ENCODE data around the gene CYLD.

Gene CYLD

GRCh38 chr16:50741225-50741780 lies 583 bp upstream of the CYLD start:
- DNase-seq = no peak

- DNase-seq = no peak
Measured at GRCh38 chr16:50742576-50743200, 802 bp downstream of the CYLD start.

GRCh38 chr16:50743581-50744225 lies 1.8 kb downstream of the CYLD start:
- no peak for DNase-seq

- no peak for DNase-seq
Measured at GRCh38 chr16:50744881-50745280, 3.0 kb downstream of the CYLD start.

GRCh38 chr16:50745940-50746339 lies 4.1 kb downstream of the CYLD start:
- no peak for DNase-seq

GRCh38 chr16:50747207-50747956 lies 5.5 kb downstream of the CYLD start:
- peak; percentile 54 for DNase-seq

GRCh38 chr16:50751528-50751927 lies 9.6 kb downstream of the CYLD start:
- DNase-seq = no peak

GRCh38 chr16:50752471-50753235 lies 10.8 kb downstream of the CYLD start:
- DNase-seq = no peak

- no peak for DNase-seq
Measured at GRCh38 chr16:50756473-50756872, 14.6 kb downstream of the CYLD start.

- DNase-seq = no peak
Measured at GRCh38 chr16:50761267-50761666, 19.4 kb downstream of the CYLD start.

GRCh38 chr16:50762241-50762640 lies 20.4 kb downstream of the CYLD start:
- no peak for DNase-seq

- DNase-seq = no peak
Measured at GRCh38 chr16:50763211-50763610, 21.3 kb downstream of the CYLD start.

GRCh38 chr16:50765260-50765659 lies 23.4 kb downstream of the CYLD start:
- no peak for DNase-seq

GRCh38 chr16:50765861-50766260 lies 24.0 kb downstream of the CYLD start:
- DNase-seq = no peak

- no peak for DNase-seq
Measured at GRCh38 chr16:50767197-50767596, 25.3 kb downstream of the CYLD start.

- DNase-seq = no peak
Measured at GRCh38 chr16:50771366-50771765, 29.5 kb downstream of the CYLD start.

- no peak for DNase-seq
Measured at GRCh38 chr16:50774405-50774804, 32.5 kb downstream of the CYLD start.

- DNase-seq = no peak
Measured at GRCh38 chr16:50774960-50775359, 33.1 kb downstream of the CYLD start.

- DNase-seq = no peak
Measured at GRCh38 chr16:50776037-50776436, 34.2 kb downstream of the CYLD start.

GRCh38 chr16:50778284-50779163 lies 36.6 kb downstream of the CYLD start:
- no peak for DNase-seq

GRCh38 chr16:50781043-50781442 lies 39.2 kb downstream of the CYLD start:
- DNase-seq = no peak

- DNase-seq = no peak
Measured at GRCh38 chr16:50781518-50781917, 39.6 kb downstream of the CYLD start.
